MM.1S (cell line): Measurements from ENCODE around the gene NBEA.

Experiments used
- EZH2 ChIP-seq: fragments of 300-600 bp; sonication (generic); optimal IDR thresholded peaks from 2 replicates; pipeline ENCODE3; 2017; ENCODE audit warnings: low read depth, mild to moderate bottlenecking, antibody characterized with exemption, low read length, mixed read lengths
- EZH2phosphoT487 ChIP-seq: fragments of 300-600 bp; sonication (generic); IDR thresholded peaks from 2 replicates; pipeline ENCODE4 v1.6.1; 2018; ENCODE audit warnings: antibody characterized with exemption, low read length
- TF ChIP-seq, protein P1 (sequence below): fragments of 300-600 bp; sonication (generic); IDR thresholded peaks from 2 replicates; pipeline ENCODE4 v1.5.1; 2016; ENCODE audit warnings: antibody characterized with exemption, low read length, mixed read lengths

DNA sequence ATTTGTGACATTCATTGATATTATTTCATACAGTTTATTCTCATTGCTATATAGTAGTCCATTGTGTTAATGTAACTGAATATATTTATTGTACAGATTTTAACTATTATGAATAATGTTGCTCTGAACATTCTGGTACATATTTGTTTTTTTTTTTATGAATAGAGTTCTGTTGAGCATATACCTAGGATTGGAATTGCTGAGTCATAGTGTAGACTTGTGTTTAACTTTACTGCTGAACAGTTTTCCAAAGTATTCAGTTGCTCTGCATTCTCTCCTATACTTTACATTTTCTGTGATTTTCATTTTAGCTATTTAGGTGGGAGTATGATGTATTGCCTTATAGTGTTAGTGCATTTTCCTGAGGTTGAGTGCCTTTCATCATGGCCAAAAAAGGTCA lies 436.9 kb downstream of the NBEA start:
- TF ChIP-seq, protein P1, sequence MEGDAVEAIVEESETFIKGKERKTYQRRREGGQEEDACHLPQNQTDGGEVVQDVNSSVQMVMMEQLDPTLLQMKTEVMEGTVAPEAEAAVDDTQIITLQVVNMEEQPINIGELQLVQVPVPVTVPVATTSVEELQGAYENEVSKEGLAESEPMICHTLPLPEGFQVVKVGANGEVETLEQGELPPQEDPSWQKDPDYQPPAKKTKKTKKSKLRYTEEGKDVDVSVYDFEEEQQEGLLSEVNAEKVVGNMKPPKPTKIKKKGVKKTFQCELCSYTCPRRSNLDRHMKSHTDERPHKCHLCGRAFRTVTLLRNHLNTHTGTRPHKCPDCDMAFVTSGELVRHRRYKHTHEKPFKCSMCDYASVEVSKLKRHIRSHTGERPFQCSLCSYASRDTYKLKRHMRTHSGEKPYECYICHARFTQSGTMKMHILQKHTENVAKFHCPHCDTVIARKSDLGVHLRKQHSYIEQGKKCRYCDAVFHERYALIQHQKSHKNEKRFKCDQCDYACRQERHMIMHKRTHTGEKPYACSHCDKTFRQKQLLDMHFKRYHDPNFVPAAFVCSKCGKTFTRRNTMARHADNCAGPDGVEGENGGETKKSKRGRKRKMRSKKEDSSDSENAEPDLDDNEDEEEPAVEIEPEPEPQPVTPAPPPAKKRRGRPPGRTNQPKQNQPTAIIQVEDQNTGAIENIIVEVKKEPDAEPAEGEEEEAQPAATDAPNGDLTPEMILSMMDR: no peak
- no peak for TF ChIP-seq EZH2
- TF ChIP-seq EZH2phosphoT487: no peak
